ENCODE measurements around the gene RAET1G. TPM values are rescaled to one million over a fixed set of nuclear protein-coding genes. Genes with fewer than 3 reads are reported as not detected.
"Not testable (repeated sequence)": the region's sequence is repeated elsewhere in the genome, so short reads cannot be mapped to it uniquely, and the experiment has no call there.

RAET1G gene
- total RNA-seq, 2 experiments from 2014 or later, result not detected

DNA sequence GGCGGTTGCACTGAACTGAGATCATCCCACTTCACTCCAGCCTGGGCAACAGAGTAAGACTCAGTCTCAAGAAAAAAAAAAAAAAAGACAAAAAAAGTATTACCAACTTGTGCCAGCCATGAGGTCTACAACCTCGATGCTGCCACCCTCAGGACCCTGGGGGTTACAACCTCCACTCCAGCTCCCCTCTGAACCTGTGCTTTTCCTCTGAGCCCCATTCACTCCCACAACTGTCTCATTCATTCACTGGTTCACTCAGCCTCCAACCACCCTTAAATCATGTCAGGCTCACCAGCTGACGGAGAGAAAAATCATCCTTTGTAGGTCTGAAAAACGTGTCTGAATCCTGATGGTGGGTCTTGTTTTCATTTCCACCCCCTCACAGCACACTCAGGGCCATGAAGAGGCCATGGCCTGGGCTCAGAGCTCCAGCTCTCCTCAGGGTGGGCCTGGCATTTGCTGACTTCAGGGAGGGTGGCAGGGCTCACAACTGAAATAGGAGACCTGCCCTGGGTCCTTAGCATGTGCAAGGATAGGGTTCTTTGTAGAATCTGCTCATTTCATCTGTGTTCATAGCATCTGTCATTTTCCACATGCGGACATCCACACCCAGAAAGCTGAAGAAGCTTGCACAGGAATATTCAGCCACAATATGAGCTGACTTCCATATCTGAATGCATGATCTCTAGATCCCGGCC lies 39.0 kb upstream of the RAET1G start:
- Mint-ChIP-seq H3K27ac (no peak overlapping the region), H3K9me3 (no peaks in the 10 kb centered on the region), H3K36me3 (ENCODE audit: low read depth) (peaks cover 7% of the 10 kb centered on the region), H3K4me1 (peaks cover 31% of the 10 kb centered on the region), H3K4me3 (no peak overlapping the region), H3K27me3 (peaks cover 72% of the 10 kb centered on the region)
- CTCF ChIA-PET, result interaction anchor here (0.6 to 0.7 kb wide), 3 partner anchors 106 to 1393 kb away, joined by 3 to 6 read pairs (median 3); no protein-coding TSS in a partner anchor
- POLR2A ChIA-PET, result no interaction called here
- DNase-seq, result peak; percentile 41

DNA sequence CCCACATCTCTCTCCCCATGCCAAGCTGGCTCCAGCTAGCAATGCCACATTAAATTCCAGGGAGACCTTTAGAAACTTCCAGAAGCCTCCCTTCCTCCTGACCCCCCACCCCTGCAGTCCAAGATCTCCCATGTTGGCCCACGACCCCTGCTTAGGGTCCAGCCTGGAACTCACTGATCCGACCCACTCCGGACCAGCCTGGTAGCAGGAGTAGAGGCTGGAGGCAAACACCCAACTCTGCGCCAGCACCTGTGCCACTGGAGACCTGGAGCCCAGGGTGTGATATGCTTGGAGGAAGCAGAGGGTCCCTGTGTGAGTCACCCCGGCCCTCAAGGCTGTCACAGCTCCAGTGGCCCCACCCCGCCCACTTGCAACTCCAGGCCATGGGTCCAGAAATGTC lies 37.6 kb upstream of the RAET1G start:
- ChIA-PET CTCF (interaction anchor here (0.7 kb wide), 1 partner anchor 9 kb away, joined by 4 read pairs; no protein-coding TSS in a partner anchor), POLR2A (no interaction called here)
- DNase-seq, result no peak
- no peak overlapping the region for H3K4me3 Mint-ChIP-seq
- peaks cover 73% of the 10 kb centered on the region for H3K27me3 Mint-ChIP-seq
- peaks cover 7% of the 10 kb centered on the region for H3K36me3 Mint-ChIP-seq (ENCODE audit: low read depth)
- no peak overlapping the region for H3K27ac Mint-ChIP-seq
- H3K4me1 Mint-ChIP-seq, result peaks cover 31% of the 10 kb centered on the region
- no peaks in the 10 kb centered on the region for H3K9me3 Mint-ChIP-seq

DNA sequence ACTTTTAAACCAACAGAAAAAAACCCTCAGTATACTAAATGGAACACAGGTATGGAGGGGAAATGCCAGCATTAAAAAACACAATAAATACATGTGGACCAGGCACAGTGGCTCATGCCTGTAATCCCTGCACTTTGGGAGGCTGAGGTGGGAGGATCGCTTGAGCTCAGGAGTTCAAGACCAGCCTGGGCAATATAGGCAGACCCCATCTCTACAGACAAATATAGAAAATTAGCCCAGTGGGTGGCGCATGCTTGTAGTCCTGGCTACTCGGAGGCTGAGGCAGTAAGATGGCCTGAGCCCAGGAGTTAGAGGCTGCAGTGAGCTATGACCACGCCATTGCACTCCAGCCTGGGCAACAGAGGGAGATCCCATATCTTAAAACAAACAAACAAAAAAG lies 36.9 kb upstream of the RAET1G start:
- H3K27ac Mint-ChIP-seq; CTCF ChIA-PET; H3K36me3 Mint-ChIP-seq (ENCODE audit: low read depth); DNase-seq; H3K4me3 Mint-ChIP-seq; H3K9me3 Mint-ChIP-seq; POLR2A ChIA-PET: not testable (repeated sequence)
- Mint-ChIP-seq H3K4me1 (peaks cover 31% of the 10 kb centered on the region), H3K27me3 (peaks cover 73% of the 10 kb centered on the region)

DNA sequence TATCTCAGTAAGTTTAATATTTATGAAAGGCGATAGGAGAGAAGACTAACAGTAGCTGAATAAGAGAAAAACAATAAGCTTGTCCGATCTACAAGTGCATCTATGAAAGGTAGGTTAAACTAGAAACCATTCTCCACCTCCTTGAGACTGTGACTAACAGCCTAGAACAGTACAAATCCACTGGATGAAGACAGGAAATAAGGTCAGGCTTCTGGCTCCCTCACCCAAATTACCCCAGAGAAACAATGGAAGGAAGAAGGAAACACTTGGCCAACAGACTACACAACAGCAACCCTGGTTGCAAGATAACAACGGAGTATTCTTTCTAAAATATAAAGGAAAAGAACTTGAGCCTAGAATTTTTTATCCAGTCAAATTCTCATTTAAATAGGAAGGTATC lies 35.2 kb upstream of the RAET1G start:
- CTCF ChIA-PET, result not testable (repeated sequence)

GRCh38 chr6:149955654-149956317 lies 32.9 kb upstream of the RAET1G start:
- H3K27me3 Mint-ChIP-seq, result peaks cover 76% of the 10 kb centered on the region
- DNase-seq, result not testable (repeated sequence)

More for the DNA sequence above, 35.2 kb upstream of the RAET1G start:
- H3K4me3 Mint-ChIP-seq; H3K36me3 Mint-ChIP-seq (ENCODE audit: low read depth); DNase-seq; POLR2A ChIA-PET; H3K27ac Mint-ChIP-seq; H3K9me3 Mint-ChIP-seq: not testable (repeated sequence)
- H3K27me3 Mint-ChIP-seq, result peaks cover 64% of the 10 kb centered on the region
- peaks cover 16% of the 10 kb centered on the region for H3K4me1 Mint-ChIP-seq

DNA sequence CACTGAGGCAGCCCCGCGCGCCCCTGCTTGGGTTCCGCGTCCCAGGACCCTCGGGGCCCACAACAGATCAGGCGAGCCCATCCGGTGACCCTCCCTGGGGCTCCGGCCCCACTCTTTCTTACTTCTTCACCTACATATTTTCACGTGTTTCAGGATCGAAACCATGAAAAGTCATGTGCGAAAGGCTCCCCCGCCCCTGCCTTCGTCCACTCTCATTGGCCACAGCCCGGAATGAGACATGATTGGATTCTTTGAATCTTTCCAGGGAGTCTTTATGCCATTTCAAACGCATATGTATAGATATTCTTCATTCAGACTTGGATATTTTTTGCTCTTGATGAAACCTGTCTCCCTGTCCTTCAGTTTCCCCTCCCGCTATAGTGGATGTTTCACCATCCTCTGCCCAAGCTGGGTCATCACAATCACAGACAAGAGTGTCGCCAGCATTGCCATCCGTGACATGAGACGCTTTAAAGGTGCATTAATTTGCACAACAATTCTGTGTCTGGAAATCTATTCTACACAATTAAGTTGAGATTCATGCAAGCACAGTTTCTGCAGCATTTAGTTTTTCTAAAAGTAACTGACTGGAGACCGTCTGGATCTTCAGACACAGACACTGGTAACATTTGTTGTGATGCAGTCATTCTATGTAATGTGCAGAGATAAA lies 32.2 kb upstream of the RAET1G start:
- not testable (repeated sequence) for DNase-seq

More at GRCh38 chr6:149955654-149956317, 32.9 kb upstream of the RAET1G start:
- H3K9me3 Mint-ChIP-seq; H3K4me3 Mint-ChIP-seq; CTCF ChIA-PET; POLR2A ChIA-PET; H3K36me3 Mint-ChIP-seq (ENCODE audit: low read depth); H3K27ac Mint-ChIP-seq: not testable (repeated sequence)
- peaks cover 11% of the 10 kb centered on the region for H3K4me1 Mint-ChIP-seq

DNA sequence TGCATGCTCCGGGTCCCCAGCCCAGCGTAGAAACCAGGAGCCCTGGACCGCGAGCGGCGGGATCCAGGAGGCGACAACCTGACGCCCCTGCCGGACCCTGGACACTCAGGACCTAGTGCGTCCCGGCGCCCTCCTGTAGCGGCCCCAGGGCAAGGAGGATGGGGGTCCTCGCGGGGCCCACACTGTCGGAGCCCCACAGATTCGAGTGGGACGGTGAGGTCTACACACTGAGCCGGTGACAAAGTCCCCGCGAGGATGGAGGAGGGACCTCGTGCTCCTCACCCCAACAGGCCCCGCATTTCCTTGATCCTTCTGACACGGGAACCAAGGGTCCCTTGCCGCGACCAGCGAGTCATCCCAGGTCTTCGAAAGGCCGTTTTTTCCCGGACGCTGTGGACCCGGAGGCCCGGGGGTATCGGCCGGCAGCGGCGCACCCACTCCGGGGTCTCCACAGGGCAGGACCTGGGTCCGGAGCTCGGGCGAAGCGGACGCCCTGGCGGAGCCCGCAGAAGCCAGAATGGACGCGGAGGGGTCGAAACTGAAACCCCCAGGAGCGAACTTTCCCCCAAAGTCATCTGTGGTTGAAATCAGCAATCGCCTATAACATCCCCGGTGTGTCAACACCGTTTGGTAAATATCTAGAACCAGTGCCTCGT lies 31.5 kb upstream of the RAET1G start:
- DNase-seq; H3K27ac Mint-ChIP-seq; POLR2A ChIA-PET; H3K9me3 Mint-ChIP-seq; H3K36me3 Mint-ChIP-seq (ENCODE audit: low read depth); CTCF ChIA-PET; H3K4me3 Mint-ChIP-seq: not testable (repeated sequence)
- Mint-ChIP-seq H3K27me3 (peaks cover 76% of the 10 kb centered on the region), H3K4me1 (peaks cover 11% of the 10 kb centered on the region)

More for the DNA sequence above, 32.2 kb upstream of the RAET1G start:
- H3K36me3 Mint-ChIP-seq (ENCODE audit: low read depth); H3K4me3 Mint-ChIP-seq; H3K27ac Mint-ChIP-seq; CTCF ChIA-PET; H3K9me3 Mint-ChIP-seq; POLR2A ChIA-PET: not testable (repeated sequence)
- peaks cover 11% of the 10 kb centered on the region for H3K4me1 Mint-ChIP-seq
- peaks cover 76% of the 10 kb centered on the region for H3K27me3 Mint-ChIP-seq

- H3K27ac Mint-ChIP-seq; H3K9me3 Mint-ChIP-seq; H3K4me3 Mint-ChIP-seq; DNase-seq; CTCF ChIA-PET; H3K36me3 Mint-ChIP-seq (ENCODE audit: low read depth); POLR2A ChIA-PET: not testable (repeated sequence)
- peaks cover 11% of the 10 kb centered on the region for H3K4me1 Mint-ChIP-seq
- H3K27me3 Mint-ChIP-seq, result peaks cover 75% of the 10 kb centered on the region
Measured at GRCh38 chr6:149953934-149954327, 31.0 kb upstream of the RAET1G start.

DNA sequence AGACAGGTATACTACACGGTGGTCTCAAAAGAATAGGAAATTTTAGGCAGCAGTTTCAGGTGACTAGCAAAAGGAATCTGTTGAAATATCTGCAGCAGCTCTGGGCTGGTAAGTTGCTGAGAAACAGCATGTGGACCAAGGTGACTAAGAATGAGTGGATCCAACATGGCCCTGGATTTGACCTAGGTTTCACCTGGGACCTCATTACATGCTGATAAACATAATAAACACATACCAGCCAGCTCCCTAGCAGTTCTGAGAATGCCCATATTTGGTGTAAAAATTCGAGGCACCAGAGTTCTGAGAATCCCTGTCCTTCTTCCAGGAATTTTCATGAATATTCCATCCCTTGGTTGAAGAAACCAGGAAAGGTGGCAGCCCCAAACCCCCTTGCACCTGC lies 30.5 kb upstream of the RAET1G start:
- POLR2A ChIA-PET; H3K9me3 Mint-ChIP-seq; H3K4me3 Mint-ChIP-seq; CTCF ChIA-PET; DNase-seq; H3K36me3 Mint-ChIP-seq (ENCODE audit: low read depth); H3K27ac Mint-ChIP-seq: not testable (repeated sequence)
- peaks cover 11% of the 10 kb centered on the region for H3K4me1 Mint-ChIP-seq
- peaks cover 76% of the 10 kb centered on the region for H3K27me3 Mint-ChIP-seq

GRCh38 chr6:149951626-149952025 lies 28.7 kb upstream of the RAET1G start:
- H3K4me1 Mint-ChIP-seq, result peaks cover 11% of the 10 kb centered on the region

GRCh38 chr6:149951096-149951495 lies 28.2 kb upstream of the RAET1G start:
- peaks cover 11% of the 10 kb centered on the region for H3K4me1 Mint-ChIP-seq
- no peak overlapping the region for H3K4me3 Mint-ChIP-seq
- POLR2A ChIA-PET, result no interaction called here

More at GRCh38 chr6:149951626-149952025, 28.7 kb upstream of the RAET1G start:
- no peak overlapping the region for H3K27ac Mint-ChIP-seq
- no peaks in the 10 kb centered on the region for H3K9me3 Mint-ChIP-seq
- no peak for DNase-seq
- CTCF ChIA-PET, result interaction anchor here (0.6 kb wide), 1 partner anchor 9 kb away, joined by 4 read pairs; no protein-coding TSS in a partner anchor
- H3K4me3 Mint-ChIP-seq, result no peak overlapping the region
- POLR2A ChIA-PET, result no interaction called here
- H3K27me3 Mint-ChIP-seq, result peaks cover 71% of the 10 kb centered on the region
- no peaks in the 10 kb centered on the region for H3K36me3 Mint-ChIP-seq (ENCODE audit: low read depth)

GRCh38 chr6:149950423-149950822 lies 27.5 kb upstream of the RAET1G start:
- Mint-ChIP-seq H3K27me3 (peaks cover 67% of the 10 kb centered on the region), H3K4me1 (peaks cover 5% of the 10 kb centered on the region), H3K4me3 (no peak overlapping the region), H3K36me3 (ENCODE audit: low read depth) (no peaks in the 10 kb centered on the region), H3K9me3 (no peaks in the 10 kb centered on the region), H3K27ac (no peak overlapping the region)
- ChIA-PET POLR2A (no interaction called here), CTCF (no interaction called here)
- no peak for DNase-seq

More at GRCh38 chr6:149951096-149951495, 28.2 kb upstream of the RAET1G start:
- CTCF ChIA-PET, result interaction anchor here (0.6 kb wide), 1 partner anchor 10 kb away, joined by 4 read pairs; no protein-coding TSS in a partner anchor
- H3K36me3 Mint-ChIP-seq (ENCODE audit: low read depth), result no peaks in the 10 kb centered on the region
- peaks cover 73% of the 10 kb centered on the region for H3K27me3 Mint-ChIP-seq
- no peak overlapping the region for H3K27ac Mint-ChIP-seq
- H3K9me3 Mint-ChIP-seq, result no peaks in the 10 kb centered on the region
- no peak for DNase-seq

- no peak overlapping the region for H3K27ac Mint-ChIP-seq
- H3K36me3 Mint-ChIP-seq (ENCODE audit: low read depth), result no peaks in the 10 kb centered on the region
- H3K27me3 Mint-ChIP-seq, result peaks cover 65% of the 10 kb centered on the region
- no peaks in the 10 kb centered on the region for H3K9me3 Mint-ChIP-seq
- no peak for DNase-seq
- no peaks in the 10 kb centered on the region for H3K4me1 Mint-ChIP-seq
- no peak overlapping the region for H3K4me3 Mint-ChIP-seq
- ChIA-PET POLR2A (no interaction called here), CTCF (no interaction called here)
Measured at GRCh38 chr6:149948616-149949015, 25.7 kb upstream of the RAET1G start.

Data from activated CD4-positive, alpha-beta T cell treated with anti-CD3 and anti-CD28 coated beads, Interleukin-2, amount 10 ng/mL, durations not matched to agents 7 days and 5 days (primary cell).